ENCODE results near the gene NLGN3.
A peak's percentile ranks its signal among the peaks of the same experiment; 100 is the strongest.

Gene NLGN3

GRCh38 chrX:71107245-71107644 lies 37.4 kb upstream of the NLGN3 start:
- H3K36me3 ChIP-seq (replicated peaks), result no peaks in the 10 kb centered on the region
- H3K4me3 ChIP-seq, result no peak overlapping the region
- DNase-seq (ENCODE audit: low spot score in 2 of 2), result no peak
- in situ Hi-C loops (cut with MboI; ENCODE audit: low sequenced_read_pairs), result no loop called here
- no peaks in the 10 kb centered on the region for H3K9me3 ChIP-seq
- H3K4me1 ChIP-seq, result peaks cover 11% of the 10 kb centered on the region
- no peaks in the 10 kb centered on the region for H3K27me3 ChIP-seq (ENCODE audit: low read depth)

GRCh38 chrX:71107762-71108360 lies 36.8 kb upstream of the NLGN3 start:
- peaks cover 11% of the 10 kb centered on the region for H3K4me1 ChIP-seq
- no peak overlapping the region for H3K4me3 ChIP-seq
- DNase-seq (ENCODE audit: low spot score in 2 of 2), result no peak
- in situ Hi-C loops (cut with MboI; ENCODE audit: low sequenced_read_pairs), result no loop called here
- no peaks in the 10 kb centered on the region for H3K9me3 ChIP-seq
- H3K36me3 ChIP-seq (replicated peaks), result no peaks in the 10 kb centered on the region
- H3K27me3 ChIP-seq (ENCODE audit: low read depth), result no peaks in the 10 kb centered on the region

GRCh38 chrX:71109051-71109450 lies 35.6 kb upstream of the NLGN3 start:
- in situ Hi-C loops (cut with MboI; ENCODE audit: low sequenced_read_pairs), result no loop called here
- Histone ChIP-seq H3K36me3 (replicated peaks) (no peaks in the 10 kb centered on the region), H3K4me3 (no peak overlapping the region), H3K4me1 (peaks cover 3% of the 10 kb centered on the region), H3K27me3 (ENCODE audit: low read depth) (no peaks in the 10 kb centered on the region), H3K9me3 (no peaks in the 10 kb centered on the region)
- DNase-seq (ENCODE audit: low spot score in 2 of 2), result no peak

GRCh38 chrX:71111141-71111843 lies 33.3 kb upstream of the NLGN3 start, which contains the start of gene IL2RG:
TSS of gene IL2RG (minus strand) at chrX:71111577. CDS start at chrX:71111539, 38 bp downstream.
- H3K9me3 ChIP-seq, result no peaks in the 10 kb centered on the region
- H3K36me3 ChIP-seq (replicated peaks), result no peaks in the 10 kb centered on the region
- no peaks in the 10 kb centered on the region for H3K4me1 ChIP-seq
- in situ Hi-C loops (cut with MboI; ENCODE audit: low sequenced_read_pairs), result no loop called here
- H3K4me3 ChIP-seq, result no peak within 1 kb of the TSS
- no peaks in the 10 kb centered on the region for H3K27me3 ChIP-seq (ENCODE audit: low read depth)
- DNase-seq (ENCODE audit: low spot score in 2 of 2), result no peak

- Histone ChIP-seq H3K9me3 (no peaks in the 10 kb centered on the region), H3K4me3 (no peak overlapping the region), H3K4me1 (peaks cover under 1% of the 10 kb centered on the region), H3K36me3 (replicated peaks) (no peaks in the 10 kb centered on the region), H3K27me3 (ENCODE audit: low read depth) (no peaks in the 10 kb centered on the region)
- DNase-seq (ENCODE audit: low spot score in 2 of 2), result no peak
- in situ Hi-C loops (cut with MboI; ENCODE audit: low sequenced_read_pairs), result no loop called here
Measured at GRCh38 chrX:71111921-71112431, 32.7 kb upstream of the NLGN3 start.

- DNase-seq (ENCODE audit: low spot score in 2 of 2), result peak in 1 of 2 experiments; percentile 35
- H3K4me1 ChIP-seq, result peaks cover 18% of the 10 kb centered on the region
- in situ Hi-C loops (cut with MboI; ENCODE audit: low sequenced_read_pairs), result no loop called here
- H3K36me3 ChIP-seq (replicated peaks), result peaks cover 32% of the 10 kb centered on the region
- no peaks in the 10 kb centered on the region for H3K9me3 ChIP-seq
- no peak overlapping the region for H3K4me3 ChIP-seq
- H3K27me3 ChIP-seq (ENCODE audit: low read depth), result no peaks in the 10 kb centered on the region
Measured at GRCh38 chrX:71117358-71117757, 27.3 kb upstream of the NLGN3 start.

GRCh38 chrX:71118032-71118984 lies 26.3 kb upstream of the NLGN3 start, which contains the start of gene MED12:
TSS of gene MED12 (plus strand) at chrX:71118596. CDS start at chrX:71118755, 159 bp downstream.
- DNase-seq (ENCODE audit: low spot score in 2 of 2), result peak; percentile 84 to 94
- H3K27me3 ChIP-seq (ENCODE audit: low read depth), result no peaks in the 10 kb centered on the region
- H3K4me3 ChIP-seq, result peak within 1 kb of the TSS; percentile 94
- no peaks in the 10 kb centered on the region for H3K9me3 ChIP-seq
- peaks cover 18% of the 10 kb centered on the region for H3K4me1 ChIP-seq
- in situ Hi-C loops (cut with MboI; ENCODE audit: low sequenced_read_pairs), result no loop called here
- peaks cover 42% of the 10 kb centered on the region for H3K36me3 ChIP-seq (replicated peaks)

DNA sequence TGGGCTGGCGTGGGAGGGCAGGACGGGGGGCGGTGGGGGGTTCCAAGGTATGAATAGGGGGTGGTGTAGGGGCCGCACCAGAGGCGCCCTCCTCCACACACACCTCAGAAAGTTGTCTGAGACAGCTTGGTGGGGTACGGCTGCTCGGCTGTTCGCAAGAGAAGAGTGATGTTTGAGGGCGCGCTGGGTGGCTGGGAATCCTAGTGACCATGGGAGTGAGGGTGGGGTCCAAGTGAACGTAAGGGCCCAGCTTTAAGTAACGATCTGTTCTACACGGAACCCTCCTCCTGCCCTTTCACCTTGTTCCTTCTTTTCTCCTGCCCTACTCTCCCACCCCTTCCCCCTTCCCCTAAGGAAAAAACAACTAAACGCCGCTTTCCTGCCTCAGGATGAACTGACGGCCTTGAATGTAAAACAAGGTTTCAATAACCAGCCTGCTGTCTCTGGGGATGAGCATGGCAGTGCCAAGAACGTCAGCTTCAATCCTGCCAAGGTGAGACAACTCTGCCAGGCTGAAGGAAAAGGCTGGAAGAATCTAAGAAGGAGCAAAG lies 25.6 kb upstream of the NLGN3 start:
- DNase-seq (ENCODE audit: low spot score in 2 of 2), result peak in 1 of 2 experiments; percentile 38
- Histone ChIP-seq H3K9me3 (no peaks in the 10 kb centered on the region), H3K4me3 (peak overlapping the region; percentile 94), H3K4me1 (peaks cover 18% of the 10 kb centered on the region), H3K27me3 (ENCODE audit: low read depth) (no peaks in the 10 kb centered on the region), H3K36me3 (replicated peaks) (peaks cover 49% of the 10 kb centered on the region)
- in situ Hi-C loops (cut with MboI; ENCODE audit: low sequenced_read_pairs), result no loop called here

GRCh38 chrX:71128166-71128833 lies 16.3 kb upstream of the NLGN3 start:
- H3K4me3 ChIP-seq, result no peak overlapping the region
- peaks cover 92% of the 10 kb centered on the region for H3K36me3 ChIP-seq (replicated peaks)
- no peaks in the 10 kb centered on the region for H3K27me3 ChIP-seq (ENCODE audit: low read depth)
- H3K9me3 ChIP-seq, result no peaks in the 10 kb centered on the region
- H3K4me1 ChIP-seq, result no peaks in the 10 kb centered on the region
- in situ Hi-C loops (cut with MboI; ENCODE audit: low sequenced_read_pairs), result no loop called here
- no peak for DNase-seq (ENCODE audit: low spot score in 2 of 2)

GRCh38 chrX:71128915-71129765 lies 15.5 kb upstream of the NLGN3 start:
- peak; percentile 63 to 83 for DNase-seq (ENCODE audit: low spot score in 2 of 2)
- peaks cover 89% of the 10 kb centered on the region for H3K36me3 ChIP-seq (replicated peaks)

DNA sequence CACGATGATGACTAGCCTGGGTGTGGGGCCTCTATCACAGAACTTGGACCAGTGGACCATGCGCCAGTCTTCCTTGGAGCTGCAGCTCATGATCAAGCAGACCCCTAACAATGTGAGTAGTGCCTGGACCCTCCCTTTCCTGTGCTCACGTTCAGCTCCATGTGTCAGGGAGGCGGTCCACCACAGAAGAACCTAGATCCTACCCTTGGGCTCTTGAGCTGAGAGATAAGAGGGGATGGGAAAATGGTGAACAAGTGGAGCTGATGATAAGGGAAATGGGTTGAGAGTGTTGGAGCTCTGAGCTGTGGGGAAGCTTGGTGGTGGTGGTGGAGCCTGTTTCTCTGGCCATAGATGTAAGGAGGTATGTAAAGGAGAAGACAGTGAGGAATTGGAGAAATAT lies 13.1 kb upstream of the NLGN3 start:
- no peak for DNase-seq (ENCODE audit: low spot score in 2 of 2)
- H3K9me3 ChIP-seq, result no peaks in the 10 kb centered on the region
- in situ Hi-C loops (cut with MboI; ENCODE audit: low sequenced_read_pairs), result no loop called here
- no peaks in the 10 kb centered on the region for H3K4me1 ChIP-seq
- peaks cover 91% of the 10 kb centered on the region for H3K36me3 ChIP-seq (replicated peaks)
- no peaks in the 10 kb centered on the region for H3K27me3 ChIP-seq (ENCODE audit: low read depth)
- H3K4me3 ChIP-seq, result no peak overlapping the region

More at GRCh38 chrX:71128915-71129765, 15.5 kb upstream of the NLGN3 start:
- Histone ChIP-seq H3K4me1 (no peaks in the 10 kb centered on the region), H3K9me3 (no peaks in the 10 kb centered on the region), H3K27me3 (ENCODE audit: low read depth) (no peaks in the 10 kb centered on the region), H3K4me3 (no peak overlapping the region)
- in situ Hi-C loops (cut with MboI; ENCODE audit: low sequenced_read_pairs), result no loop called here

DNA sequence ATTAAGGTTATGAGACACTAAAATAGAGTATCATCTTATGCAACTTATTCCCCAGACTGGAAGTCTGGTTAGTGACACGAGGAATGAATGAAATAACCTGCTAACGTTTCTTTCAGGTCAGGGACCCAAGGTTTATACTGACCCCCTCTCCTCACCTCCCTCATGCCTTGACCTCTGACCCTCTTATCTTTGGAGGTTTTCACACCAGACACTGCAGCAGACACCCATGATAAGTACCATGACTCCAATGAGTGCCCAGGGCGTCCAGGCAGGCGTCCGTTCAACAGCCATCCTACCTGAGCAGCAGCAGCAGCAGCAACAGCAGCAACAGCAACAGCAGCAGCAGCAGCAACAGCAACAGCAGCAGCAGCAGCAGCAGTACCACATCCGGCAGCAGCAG lies 4.2 kb upstream of the NLGN3 start:
- peaks cover 75% of the 10 kb centered on the region for H3K36me3 ChIP-seq (replicated peaks)
- no peak for DNase-seq (ENCODE audit: low spot score in 2 of 2)
- H3K9me3 ChIP-seq, result no peaks in the 10 kb centered on the region
- H3K27me3 ChIP-seq (ENCODE audit: low read depth), result no peaks in the 10 kb centered on the region
- H3K4me3 ChIP-seq, result no peak overlapping the region
- in situ Hi-C loops (cut with MboI; ENCODE audit: low sequenced_read_pairs), result no loop called here
- no peaks in the 10 kb centered on the region for H3K4me1 ChIP-seq
